T47D (cell line): ENCODE data around the gene PLCH1.
A peak's percentile ranks its signal among the peaks of the same experiment; 100 is the strongest.

Source experiments
- DNase-seq, 2 experiments: peaks; one replicate each; pipeline versions ENCODE4 v3.0.0 to v3.0.0-alpha.2; 2011 to 2012; ENCODE audit warnings: low read depth in 1 of 2, low spot score in 1 of 2
- JUND ChIP-seq: IDR thresholded peaks from 2 replicates; pipeline ENCODE4 v1.6.1; 2012; ENCODE audit warnings: low read depth
- in situ Hi-C: cut with HindIII; loops from 2 replicates; pipeline ENCODE4 v1.10.0; 2016; ENCODE audit warnings: low sequenced_read_pairs, low pct_unique_long_range_greater_than_20kb

The PLCH1 gene

DNA sequence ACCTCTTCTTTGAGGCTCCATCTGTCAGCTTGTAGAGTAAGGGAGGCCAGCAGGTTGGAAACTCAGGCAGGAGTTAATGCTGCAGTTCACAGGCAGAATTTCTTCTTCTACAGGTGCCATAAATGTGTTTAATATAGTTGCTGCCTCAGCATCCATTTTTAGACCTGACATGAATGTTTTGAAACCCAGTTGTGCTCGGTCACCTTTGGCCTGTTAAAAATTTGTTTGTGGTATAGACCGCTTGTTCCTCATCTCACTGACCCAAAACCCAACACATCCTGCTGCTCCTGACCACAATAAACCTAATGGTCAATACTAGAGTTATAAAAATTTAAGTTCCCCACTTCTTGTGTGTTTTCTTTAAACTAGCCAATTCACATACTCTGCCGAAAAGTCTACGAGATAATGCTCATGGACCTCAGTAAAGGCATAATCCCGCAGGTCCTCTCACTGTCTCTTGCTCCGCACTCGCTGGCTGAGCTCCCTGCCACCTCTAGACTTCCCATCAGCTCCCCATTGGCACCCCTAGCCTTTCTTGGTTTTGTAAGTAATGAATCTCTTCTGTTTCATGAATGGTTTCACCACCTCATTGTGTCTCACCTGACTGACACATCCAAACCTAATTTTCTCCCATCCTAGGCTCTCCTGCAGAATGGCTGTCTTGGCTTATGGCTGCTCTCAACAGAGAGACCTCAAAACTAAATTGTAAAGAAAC is 312.9 kb downstream of the PLCH1 start:
- in situ Hi-C loops: no loop called here
- DNase-seq: no peak
- TF ChIP-seq JUND: no peak

DNA sequence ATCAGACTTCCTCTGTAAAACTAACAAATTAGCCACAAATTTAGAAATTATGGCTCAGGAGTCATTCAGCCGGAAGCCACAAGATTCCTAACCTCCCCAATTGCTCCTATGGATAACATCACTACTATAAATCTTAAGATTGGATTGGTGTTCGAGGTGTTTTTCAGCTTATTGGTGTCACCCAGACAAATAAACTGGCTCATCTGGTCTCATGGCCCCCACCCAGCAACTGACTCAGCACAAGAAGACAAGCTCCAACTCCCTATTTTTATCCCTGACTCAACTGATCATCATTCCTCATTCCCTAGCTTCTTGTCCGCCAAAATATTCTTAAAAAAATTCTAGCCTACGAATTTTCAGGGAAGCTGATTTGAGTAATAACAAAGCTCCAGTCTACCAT is 316.3 kb downstream of the PLCH1 start:
- in situ Hi-C loops: no loop called here
- no peak for TF ChIP-seq JUND
- no peak for DNase-seq

DNA sequence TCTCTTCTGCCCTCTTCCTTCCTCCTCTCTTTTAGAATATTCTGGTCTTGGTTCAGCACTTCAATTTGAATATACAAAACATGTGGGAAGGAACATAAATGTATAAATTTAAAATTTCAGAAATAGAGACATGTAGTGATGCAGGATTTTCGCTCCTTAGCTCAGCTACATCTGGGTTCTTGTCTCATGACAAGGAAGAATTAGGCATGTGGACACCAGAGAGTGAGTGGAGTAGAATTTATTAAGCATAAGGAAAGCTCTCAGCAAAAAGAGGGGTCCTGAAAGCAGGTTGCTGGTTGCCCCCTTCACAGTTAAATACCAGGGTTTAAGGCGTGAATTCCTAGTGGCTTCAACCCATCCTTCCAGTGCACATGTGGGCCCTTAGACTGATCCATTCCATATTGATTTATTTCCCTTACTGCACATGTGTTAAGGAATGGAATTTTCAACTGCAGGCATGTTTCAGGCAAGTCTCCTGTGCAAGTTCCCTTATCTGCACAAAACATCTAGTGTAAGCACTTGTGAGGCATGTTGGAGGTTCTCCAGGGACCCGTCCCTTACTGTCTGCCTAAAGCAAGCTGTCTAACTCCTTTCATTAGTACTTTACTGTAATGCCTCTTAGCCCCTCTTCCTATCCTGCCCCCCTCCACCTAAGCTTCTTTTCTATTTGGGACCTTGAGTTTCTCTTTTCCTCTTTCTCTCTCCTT is 318.2 kb downstream of the PLCH1 start:
- DNase-seq: peak in 1 of 2 experiments; percentile 28
- no peak for TF ChIP-seq JUND
- in situ Hi-C loops: no loop called here

DNA sequence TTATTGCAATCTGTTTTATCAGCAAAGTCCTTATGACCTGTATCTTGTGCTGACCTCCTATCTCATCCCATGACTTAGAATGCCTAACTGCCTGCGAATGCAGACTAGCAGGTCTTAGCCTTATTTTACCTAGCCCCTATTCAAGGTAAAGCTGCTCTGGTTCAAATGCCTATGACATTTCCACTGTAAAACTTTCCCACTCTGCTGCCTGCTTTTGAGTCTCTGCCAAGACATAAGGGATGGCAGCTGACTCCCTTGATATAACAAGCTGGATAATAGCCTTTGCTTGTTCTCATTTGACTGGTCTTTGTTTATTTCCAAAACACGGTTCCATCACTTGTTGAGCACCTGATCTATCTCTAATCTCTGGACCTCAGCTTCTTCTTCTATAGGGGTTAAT is 319.5 kb downstream of the PLCH1 start:
- DNase-seq: no peak
- in situ Hi-C loops: no loop called here
- TF ChIP-seq JUND: no peak

DNA sequence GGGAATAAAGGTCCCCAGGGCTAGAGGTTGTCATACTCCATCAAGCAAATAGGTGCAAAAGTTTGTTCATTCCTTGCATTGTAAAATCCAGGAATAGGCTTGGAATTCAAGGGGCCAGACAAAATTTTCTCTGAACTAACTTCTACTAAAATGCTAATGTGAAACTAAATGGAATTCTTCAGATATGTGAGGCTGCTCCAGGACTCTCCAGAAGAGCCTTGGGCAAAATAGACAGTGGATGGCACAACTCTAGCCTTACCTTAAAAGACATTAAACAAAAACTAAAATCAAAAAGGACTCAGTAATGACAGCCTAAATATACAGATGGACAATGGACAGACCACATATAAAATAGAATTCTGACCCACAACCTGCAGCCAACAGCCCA is 320.6 kb downstream of the PLCH1 start:
- DNase-seq: no peak
- in situ Hi-C loops: no loop called here
- no peak for TF ChIP-seq JUND

DNA sequence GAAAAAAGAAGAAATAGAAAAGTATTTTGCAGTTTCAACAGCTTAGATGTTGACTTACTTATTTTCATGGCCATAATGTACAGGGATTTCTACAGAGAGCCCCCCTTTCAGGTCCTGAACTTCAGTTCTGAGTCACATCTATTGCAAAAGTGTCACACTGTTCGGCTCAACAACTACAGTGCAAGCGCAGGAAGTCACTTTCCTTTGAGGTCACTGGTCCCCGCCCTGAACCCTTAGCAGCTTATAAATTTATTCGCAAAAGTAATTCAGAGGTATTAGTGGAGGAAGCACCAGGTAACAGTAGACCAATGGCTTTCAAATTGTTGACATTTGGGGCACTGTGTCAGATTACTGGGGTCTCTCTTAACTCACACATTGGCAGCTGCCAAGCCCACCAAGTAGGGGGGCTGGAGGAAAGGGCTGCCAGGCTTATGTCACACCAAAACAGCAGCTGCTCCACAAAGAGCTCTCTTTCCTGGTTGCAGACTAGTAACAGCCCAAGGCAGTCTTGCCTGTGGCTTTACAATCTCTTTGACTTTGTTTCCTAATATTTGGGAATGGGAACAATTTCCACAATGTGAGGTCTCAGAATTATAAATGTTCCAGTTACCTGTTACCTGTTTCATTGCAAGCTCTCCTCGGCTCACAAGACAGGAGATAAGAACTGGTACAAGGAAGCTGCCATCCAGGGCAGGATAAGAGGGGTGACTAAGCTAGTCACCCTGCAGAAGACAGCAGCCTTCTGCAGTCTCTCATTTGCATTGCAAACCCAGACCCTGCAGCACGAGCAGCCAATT is 321.1 kb downstream of the PLCH1 start:
- TF ChIP-seq JUND: no peak
- in situ Hi-C loops: no loop called here
- DNase-seq: no peak

DNA sequence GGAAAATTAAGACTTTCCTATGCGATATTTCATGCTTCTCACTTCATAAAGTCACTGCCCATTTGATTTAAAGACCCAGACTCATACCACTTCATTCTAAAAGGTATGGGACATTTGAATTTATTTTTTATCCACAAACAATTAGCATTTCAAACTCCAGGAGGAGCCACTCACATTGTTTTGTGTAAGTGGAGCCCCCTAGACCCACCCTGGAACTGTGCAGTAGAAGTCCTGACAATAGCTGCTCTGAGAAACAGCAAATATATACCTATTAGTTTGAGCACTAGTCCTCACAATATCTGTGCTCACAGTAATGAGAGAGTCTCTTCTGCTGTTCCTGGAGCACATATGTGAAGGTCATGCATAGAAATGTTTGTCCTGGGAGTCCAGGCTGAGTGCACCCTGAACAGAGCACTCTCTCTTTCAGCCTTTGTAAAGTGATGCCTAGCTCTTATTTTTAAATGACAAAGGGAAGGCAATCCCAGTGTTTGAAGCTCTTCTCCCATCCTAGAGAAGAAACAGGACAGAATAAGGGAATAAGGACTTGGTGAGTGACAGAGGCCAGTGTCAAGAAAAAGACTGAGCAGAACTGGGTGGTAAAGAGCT is 323.9 kb downstream of the PLCH1 start:
- in situ Hi-C loops: no loop called here
- no peak for TF ChIP-seq JUND
- DNase-seq: no peak

DNA sequence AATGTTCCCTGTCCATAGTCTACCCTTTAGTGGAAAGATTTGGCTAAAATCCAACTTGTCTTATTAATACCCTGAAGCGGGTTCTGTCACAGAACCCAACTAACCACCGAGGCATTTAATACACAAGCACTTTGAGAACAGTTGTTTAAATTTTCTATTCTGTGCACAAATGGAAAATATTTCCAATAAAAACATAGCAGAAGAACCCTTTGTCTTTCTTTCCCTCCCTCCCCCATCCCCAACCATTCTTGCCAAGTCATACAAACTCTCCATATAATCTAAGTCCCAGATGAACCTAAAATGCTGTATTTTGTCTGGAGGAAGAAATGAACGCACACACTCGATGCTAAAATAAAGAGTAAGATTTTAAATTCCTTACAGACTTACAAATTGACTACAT is 324.5 kb downstream of the PLCH1 start:
- in situ Hi-C loops: no loop called here
- TF ChIP-seq JUND: no peak
- no peak for DNase-seq

DNA sequence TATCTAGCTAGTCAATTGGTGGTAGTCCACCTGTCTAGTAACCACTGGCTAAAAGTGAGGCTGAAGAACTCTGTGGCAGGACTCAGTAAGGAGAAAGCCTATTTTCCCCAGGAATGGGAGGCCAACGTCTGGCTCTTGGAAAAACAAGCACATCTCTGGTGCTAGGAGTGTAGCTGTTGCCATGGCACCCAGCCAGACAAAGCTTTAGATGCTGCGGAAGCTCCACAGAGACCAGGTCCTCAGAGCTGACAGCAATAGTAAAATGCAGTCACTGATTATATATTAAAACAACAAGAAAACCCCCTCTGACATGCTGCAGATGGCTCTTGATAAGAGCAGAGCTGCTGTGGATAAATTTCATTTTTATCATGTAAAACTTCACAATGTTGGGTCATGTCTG is 326.5 kb downstream of the PLCH1 start:
- in situ Hi-C loops: no loop called here
- DNase-seq: no peak
- no peak for TF ChIP-seq JUND

DNA sequence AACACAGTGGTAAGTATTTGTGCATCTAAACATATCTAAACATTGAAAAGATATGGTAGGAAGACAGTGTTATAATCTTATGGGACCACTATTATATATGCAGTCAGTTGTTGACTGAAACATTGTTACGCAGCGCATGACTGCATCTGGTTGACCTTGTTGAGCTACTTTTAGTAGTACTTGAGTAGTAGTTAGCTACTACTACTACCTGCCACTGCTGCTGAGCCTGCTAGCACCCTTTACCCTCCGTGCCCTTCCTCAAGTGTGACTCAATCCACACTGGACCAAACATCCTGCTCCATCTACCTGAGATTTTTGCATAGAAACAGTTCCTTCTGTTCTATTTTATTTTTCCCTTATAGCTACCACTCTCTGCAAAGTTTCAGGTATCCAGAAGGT is 327.8 kb downstream of the PLCH1 start:
- TF ChIP-seq JUND: no peak
- in situ Hi-C loops: no loop called here
- no peak for DNase-seq

DNA sequence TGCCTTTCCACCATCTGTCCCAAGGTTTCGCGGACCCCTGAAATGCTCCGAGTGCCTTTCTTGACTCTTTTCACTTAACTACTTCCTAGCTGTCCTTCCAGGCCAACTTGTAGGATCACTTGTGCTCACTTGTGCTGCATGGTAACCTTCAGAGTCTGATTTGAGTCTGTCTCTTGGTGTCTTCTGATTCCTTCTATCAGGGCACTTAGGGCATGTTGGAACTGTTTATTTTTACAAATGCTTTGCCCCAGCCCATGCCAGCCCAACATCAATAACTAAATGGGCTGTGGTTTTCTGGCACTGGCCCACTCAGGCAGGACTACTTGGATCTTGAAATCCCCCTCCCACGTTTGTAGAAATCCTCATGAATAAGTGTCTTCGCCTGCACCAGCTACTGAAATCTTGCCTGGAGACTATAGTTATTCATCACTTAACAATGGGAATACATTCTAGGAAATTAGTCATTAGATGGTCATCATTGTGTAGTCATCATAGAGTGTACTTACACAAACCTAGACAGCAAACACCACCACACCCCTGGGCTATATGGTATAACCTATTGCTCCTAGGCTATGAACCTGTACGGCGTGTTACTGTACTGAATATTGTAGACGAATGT is 328.3 kb downstream of the PLCH1 start:
- peak in 1 of 2 experiments; percentile 10 for DNase-seq
- in situ Hi-C loops: no loop called here
- no peak for TF ChIP-seq JUND

DNA sequence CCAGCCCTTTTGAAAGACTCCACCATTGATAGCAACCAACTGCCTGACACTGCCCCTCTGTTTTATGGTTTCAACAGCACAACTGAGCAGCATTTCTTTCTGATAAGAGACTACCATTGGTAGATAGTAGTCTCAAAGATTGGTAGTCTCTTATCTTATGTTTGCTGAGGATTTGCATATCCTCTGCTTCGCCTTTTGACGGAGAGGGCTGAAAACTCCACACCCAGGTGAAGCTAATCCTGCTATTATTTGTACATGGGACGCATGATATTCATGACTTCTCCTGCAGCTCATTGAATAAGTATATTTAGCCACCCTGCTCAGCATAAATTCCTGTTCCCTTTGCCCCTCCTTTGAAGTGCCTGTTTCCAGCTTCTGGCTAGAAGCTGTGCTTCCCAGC is 332.0 kb downstream of the PLCH1 start:
- in situ Hi-C loops: no loop called here
- no peak for DNase-seq
- TF ChIP-seq JUND: no peak
